Fibroblast of lung (primary cell): Measurements from ENCODE around the gene MAPKAPK3.

Experiments
- CTCF ChIP-seq, 2 donors: IDR thresholded peaks in 1 of 2; conservative IDR thresholded peaks in 1 of 2; 1 replicate in 1 of 2; 2 replicates in 1 of 2; pipeline ENCODE4 v1.5.1; 2011 to 2012; ENCODE audit warnings: low read length in 2 of 2, control low read depth in 1 of 2, inconsistent platforms in 1 of 2, low read depth in 1 of 2, mild to moderate bottlenecking in 1 of 2
- EZH2 ChIP-seq: IDR thresholded peaks from 2 replicates; pipeline ENCODE4 v1.5.1; 2012; ENCODE audit warnings: low read length, control low read depth, mild to moderate bottlenecking; ENCODE audit errors: missing control alignments

GRCh38 chr3:50658831-50659230 lies 41.9 kb downstream of the MAPKAPK3 start:
- TF ChIP-seq CTCF (conservative IDR thresholded peaks at IDR 0.05 in 1 of 2, IDR thresholded peaks at IDR 0.05 in 1 of 2; ENCODE audit: low read depth in 1 of 2, low read length in 2 of 2) (no peak), EZH2 (no peak)
